Activated CD8-positive, alpha-beta memory T cell treated with anti-CD3 and anti-CD28 coated beads, Interleukin-2, amount 50 U/mL, for 24 hours (primary cell): ENCODE data around the gene PCARE.
"Not testable (repeated sequence)": the region's sequence is repeated elsewhere in the genome, so short reads cannot be mapped to it uniquely, and the experiment has no call there.

Experiments
- DNase-seq: peaks from one replicate; pipeline ENCODE4 v3.0.0-alpha.2; 2020; ENCODE audit errors: extremely low read depth

Gene PCARE

GRCh38 chr2:29074411-29074810, at the start of gene PCARE:
Gene PCARE, minus strand, starts transcription at chr2:29074523. Its CDS starts 262 bp downstream, at chr2:29074261.
- no peak for DNase-seq

GRCh38 chr2:29123617-29124349, 49.5 kb upstream of the PCARE start:
- DNase-seq = no peak

GRCh38 chr2:29120846-29121245, 46.5 kb upstream of the PCARE start:
- no peak for DNase-seq

- DNase-seq = no peak
These were observed 44.9 kb upstream of the PCARE start for GRCh38 chr2:29119211-29119610.

GRCh38 chr2:29117636-29118303, 43.4 kb upstream of the PCARE start:
- no peak for DNase-seq

- DNase-seq = no peak
These were observed 41.8 kb upstream of the PCARE start for GRCh38 chr2:29115797-29116781.

GRCh38 chr2:29114946-29115609, 40.8 kb upstream of the PCARE start, which contains the start of gene CLIP4:
Gene CLIP4, plus strand, starts transcription at chr2:29115415. Its CDS starts 5,974 bp downstream, at chr2:29121389.
- no peak for DNase-seq

- DNase-seq = no peak
These were observed 40.2 kb upstream of the PCARE start for GRCh38 chr2:29114586-29114945.

- no peak for DNase-seq
These were observed 39.6 kb upstream of the PCARE start for GRCh38 chr2:29113891-29114321.

- DNase-seq = no peak
These were observed 38.8 kb upstream of the PCARE start for GRCh38 chr2:29113027-29113686.

- DNase-seq = no peak
These were observed 38.1 kb upstream of the PCARE start for GRCh38 chr2:29112379-29112778.

GRCh38 chr2:29110916-29111535, 36.7 kb upstream of the PCARE start:
- DNase-seq = no peak

GRCh38 chr2:29109246-29109645, 34.9 kb upstream of the PCARE start:
- no peak for DNase-seq

- DNase-seq = no peak
These were observed 33.9 kb upstream of the PCARE start for GRCh38 chr2:29108225-29108624.

- not testable (repeated sequence) for DNase-seq
These were observed 33.2 kb upstream of the PCARE start for GRCh38 chr2:29107547-29107946.

GRCh38 chr2:29106980-29107388, 32.7 kb upstream of the PCARE start:
- DNase-seq = no peak

GRCh38 chr2:29106256-29106655, 31.9 kb upstream of the PCARE start:
- no peak for DNase-seq

- no peak for DNase-seq
These were observed 31.1 kb upstream of the PCARE start for GRCh38 chr2:29105375-29105774.

- no peak for DNase-seq
These were observed 30.4 kb upstream of the PCARE start for GRCh38 chr2:29104688-29105087.

- DNase-seq = no peak
These were observed 26.2 kb upstream of the PCARE start for GRCh38 chr2:29100564-29100963.

GRCh38 chr2:29097569-29097968, 23.2 kb upstream of the PCARE start:
- no peak for DNase-seq
